AG09309 (cell line): ENCODE data around the gene ASB8.
"Not testable (repeated sequence)": the region's sequence is repeated elsewhere in the genome, so short reads cannot be mapped to it uniquely, and the experiment has no call there.

Experiments used
- DNase-seq: peaks from one replicate; pipeline ENCODE4 v3.0.0-alpha.2; 2010; ENCODE audit warnings: low read depth
- H3K4me3 ChIP-seq: 2 replicates; pipeline ENCODE4 v1.5.1; 2011; ENCODE audit warnings: mild to moderate bottlenecking, low read depth, low read length, moderate library complexity; ENCODE audit not compliant: control insufficient read depth
- TF ChIP-seq, protein P1 (sequence below): IDR thresholded peaks from 2 replicates; pipeline ENCODE4 v1.5.1; 2011; ENCODE audit warnings: mild to moderate bottlenecking, low read depth, low read length, inconsistent platforms; ENCODE audit not compliant: insufficient read depth, control insufficient read depth; ENCODE audit errors: missing control alignments

Gene ASB8

DNA sequence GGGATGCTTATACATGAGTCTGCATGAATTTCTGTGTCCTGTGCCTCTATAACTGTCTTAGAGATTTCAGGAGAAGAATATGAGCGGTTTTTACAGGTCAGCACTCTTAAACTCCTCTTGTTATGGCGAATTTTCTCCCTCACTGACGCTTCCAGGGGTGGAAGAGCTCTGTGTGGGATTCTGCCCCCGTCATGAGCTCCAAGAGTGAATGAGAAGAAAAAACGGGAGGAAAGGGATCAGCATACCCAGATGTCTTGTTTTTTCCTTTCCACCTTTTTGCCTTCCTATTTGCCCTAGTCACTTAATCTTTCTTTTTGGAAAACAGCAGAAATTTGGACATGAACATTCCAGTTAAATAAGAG is 37.5 kb downstream of the ASB8 start:
- DNase-seq = no peak
- TF ChIP-seq, protein P1, sequence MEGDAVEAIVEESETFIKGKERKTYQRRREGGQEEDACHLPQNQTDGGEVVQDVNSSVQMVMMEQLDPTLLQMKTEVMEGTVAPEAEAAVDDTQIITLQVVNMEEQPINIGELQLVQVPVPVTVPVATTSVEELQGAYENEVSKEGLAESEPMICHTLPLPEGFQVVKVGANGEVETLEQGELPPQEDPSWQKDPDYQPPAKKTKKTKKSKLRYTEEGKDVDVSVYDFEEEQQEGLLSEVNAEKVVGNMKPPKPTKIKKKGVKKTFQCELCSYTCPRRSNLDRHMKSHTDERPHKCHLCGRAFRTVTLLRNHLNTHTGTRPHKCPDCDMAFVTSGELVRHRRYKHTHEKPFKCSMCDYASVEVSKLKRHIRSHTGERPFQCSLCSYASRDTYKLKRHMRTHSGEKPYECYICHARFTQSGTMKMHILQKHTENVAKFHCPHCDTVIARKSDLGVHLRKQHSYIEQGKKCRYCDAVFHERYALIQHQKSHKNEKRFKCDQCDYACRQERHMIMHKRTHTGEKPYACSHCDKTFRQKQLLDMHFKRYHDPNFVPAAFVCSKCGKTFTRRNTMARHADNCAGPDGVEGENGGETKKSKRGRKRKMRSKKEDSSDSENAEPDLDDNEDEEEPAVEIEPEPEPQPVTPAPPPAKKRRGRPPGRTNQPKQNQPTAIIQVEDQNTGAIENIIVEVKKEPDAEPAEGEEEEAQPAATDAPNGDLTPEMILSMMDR = no peak
- peak overlapping the region; percentile 91 for H3K4me3 ChIP-seq

DNA sequence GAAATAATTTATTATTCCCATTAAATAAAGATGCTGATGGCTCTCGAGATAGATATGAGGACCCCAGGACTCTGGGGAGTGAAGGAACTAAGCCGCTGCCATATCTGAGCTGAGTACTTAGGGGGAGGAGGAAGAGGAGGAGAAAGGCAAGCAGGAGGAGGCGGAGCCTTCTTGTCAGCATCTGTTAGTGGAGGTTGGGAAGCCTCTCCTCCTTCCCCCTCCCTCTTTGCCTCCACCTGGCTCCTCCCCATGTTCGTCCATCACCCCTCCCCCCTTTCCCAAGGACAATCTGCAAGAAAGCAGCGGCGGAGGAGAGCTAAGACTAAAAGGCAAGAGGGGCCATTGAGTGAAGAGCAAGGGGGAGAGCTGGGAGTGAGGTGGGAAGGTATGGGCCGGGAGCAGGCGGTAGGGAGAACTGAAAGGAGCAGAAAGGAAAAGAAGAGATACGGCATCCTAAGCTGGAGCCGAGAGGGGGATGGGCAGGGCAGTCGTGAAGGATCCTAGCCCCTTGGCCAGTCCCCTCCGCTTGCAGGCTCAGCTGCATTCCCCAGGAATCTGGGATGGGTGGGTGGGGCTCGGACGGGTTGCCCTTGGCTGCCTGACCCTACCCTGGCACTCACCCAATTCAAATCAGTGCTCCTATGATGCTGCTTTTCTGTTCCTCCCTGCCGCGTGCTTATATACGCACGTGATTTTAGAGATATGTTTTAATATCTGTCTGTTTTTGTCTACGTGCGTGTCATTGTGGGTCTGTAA is 38.1 kb downstream of the ASB8 start, which contains the start of gene PFKM:
Gene PFKM (plus strand): TSS at position 287 of the 756 bp plus-strand sequence. CDS start 3,411 bp downstream, outside the sequence.
- peak; percentile 52 for DNase-seq
- peak within 1 kb of the TSS; percentile 91 for H3K4me3 ChIP-seq
- TF ChIP-seq, protein P1 = no peak

DNA sequence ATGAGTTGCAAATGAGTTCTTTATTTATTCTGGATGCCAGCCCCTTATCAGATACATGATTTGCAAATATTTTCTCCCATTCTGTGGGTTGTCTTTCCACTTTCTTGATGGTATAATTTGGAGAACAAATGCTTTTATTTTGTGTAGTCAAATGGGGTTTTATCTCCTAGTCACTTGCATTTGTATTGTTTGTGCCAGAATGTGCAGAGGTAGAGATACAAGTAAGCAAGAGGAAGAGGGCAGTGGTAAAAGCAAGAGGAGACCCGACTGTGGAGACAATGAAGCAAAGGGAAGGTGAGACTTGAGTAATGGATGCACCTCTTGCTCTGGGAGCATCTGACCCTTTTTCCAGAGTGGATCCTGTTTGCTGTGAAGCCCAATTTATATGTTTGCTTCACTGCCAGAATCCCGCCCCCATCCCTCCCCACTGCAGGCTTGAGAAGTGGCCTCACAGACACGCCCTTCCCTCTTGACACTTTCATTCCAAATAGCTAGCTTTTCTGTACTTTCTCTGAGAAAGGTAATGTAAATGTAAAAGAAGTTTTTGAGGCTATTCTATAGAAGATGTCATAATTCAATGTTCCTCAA is 38.9 kb downstream of the ASB8 start:
- H3K4me3 ChIP-seq = no peak overlapping the region
- no peak for DNase-seq
- TF ChIP-seq, protein P1 = no peak

DNA sequence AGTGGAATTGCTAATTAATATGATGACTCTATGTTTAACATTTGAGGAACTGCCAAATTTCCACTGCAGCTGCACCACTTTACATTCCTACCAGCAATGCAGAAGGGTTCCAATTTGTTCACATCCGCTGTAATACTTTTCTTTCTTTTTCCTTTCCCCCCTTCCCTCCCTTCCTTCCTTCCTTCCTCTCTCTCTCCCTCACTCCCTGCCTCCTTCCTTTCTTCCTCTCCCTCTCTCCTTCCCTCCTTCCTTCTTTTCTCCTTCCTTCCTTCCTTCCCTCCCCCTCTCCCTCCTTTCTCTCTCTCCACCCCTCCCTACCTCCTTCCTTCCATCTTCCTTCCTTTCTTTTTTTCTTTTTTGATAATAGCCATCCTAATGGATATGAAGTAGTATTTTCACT is 41.4 kb downstream of the ASB8 start:
- TF ChIP-seq, protein P1 = no peak
- no peak for DNase-seq
- H3K4me3 ChIP-seq = no peak overlapping the region

DNA sequence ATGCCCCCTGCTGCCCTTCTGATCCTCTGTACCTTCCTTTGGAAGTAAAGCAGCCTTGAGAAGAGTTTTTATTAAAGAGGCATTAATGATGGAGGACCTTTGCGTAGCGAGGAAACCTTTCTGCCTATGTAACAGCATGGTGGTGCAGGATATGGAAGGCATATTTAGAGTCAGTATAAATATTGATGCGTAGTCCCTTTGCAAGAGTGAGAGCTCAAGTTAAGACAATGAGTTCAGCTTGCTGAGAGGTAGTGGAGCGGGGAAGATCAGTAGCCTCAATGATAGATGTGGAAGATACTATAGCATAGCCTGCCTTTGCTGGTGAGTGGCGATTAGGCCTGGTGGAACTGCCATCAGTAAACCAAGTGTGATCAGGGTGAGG is 46.0 kb downstream of the ASB8 start:
- H3K4me3 ChIP-seq, DNase-seq: not testable (repeated sequence)

DNA sequence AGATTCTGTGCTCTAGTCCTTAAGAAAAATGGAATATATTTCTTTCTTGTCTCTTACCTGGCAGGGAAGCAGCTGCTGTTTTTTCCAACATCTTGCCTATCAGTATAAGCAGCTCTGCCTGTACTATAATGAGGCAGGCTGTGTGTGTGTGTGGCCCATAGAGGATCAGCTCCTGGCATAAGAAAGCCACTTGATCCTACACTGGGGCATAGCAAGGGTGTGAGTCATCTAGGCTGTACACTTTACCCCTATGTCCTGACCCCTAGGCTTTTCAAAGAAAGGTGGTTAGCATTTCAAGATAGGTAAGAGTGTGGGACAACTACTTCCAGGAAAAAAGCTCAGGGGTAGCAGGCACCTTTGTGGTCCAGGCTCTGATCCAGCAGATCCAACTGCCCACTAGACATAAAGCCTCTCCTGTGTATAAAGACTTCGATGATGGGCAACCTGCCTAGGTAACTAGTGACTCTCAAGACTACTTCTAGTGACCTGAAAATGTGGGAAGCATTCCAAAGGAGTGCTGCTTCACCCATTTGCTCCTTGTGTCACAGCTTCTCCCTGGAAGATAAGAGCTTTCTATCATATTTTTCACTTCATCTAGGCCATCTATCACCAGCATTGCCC is 46.5 kb downstream of the ASB8 start:
- TF ChIP-seq, protein P1 = no peak
- no peak for DNase-seq
- H3K4me3 ChIP-seq = no peak overlapping the region

DNA sequence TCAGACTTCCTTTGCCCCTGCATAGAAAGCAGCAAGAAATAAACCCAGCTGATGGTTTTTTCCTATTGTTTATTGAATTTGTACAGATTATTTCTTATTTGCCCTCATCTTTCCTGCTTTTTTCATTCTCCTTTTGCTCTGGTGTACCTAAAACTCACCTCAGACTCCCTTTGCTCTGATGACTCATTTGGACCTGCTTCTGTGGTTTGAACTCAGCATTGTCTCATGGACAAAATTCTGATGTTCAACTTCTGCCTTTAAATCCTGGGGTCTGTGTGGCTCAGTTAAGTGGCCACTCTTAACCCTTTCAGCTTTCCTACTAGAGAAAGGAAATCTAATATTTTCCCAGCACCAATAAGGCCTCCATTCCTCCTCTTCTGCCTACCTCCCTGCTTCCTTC is 47.9 kb downstream of the ASB8 start:
- DNase-seq = no peak
- TF ChIP-seq, protein P1 = no peak
- H3K4me3 ChIP-seq = no peak overlapping the region
